Measurements from ENCODE around the gene SLC6A12. TPM values are rescaled to one million over a fixed set of nuclear protein-coding genes. Genes with fewer than 3 reads are reported as not detected.

SLC6A12 gene
- total RNA-seq, 1 experiment from 2014 or later, result 0.17 TPM

DNA sequence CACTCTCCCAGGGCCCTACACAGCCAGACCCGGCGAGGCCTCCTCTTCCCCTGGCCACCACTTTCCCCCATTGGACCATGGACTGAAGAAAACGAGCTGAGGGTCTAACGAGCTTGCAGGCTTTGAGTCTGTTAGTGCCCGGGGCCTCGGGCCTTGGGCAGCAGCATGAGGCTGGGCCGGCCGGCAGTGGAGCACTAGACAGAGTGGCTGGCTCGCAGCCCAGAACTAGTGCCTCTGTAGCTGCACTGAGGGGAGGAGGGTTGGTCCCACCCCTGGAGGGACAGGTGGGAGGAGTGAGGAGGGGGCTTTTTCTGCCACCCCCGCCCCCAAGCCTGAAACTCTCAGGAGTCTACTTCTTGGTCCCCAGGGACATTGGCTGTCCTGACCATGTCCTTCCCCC, 38.7 kb downstream of the SLC6A12 start:
- Histone ChIP-seq H3K79me2 (ENCODE audit: insufficient read depth, low read length) (no peaks in the 10 kb centered on the region), H3K27me3 (ENCODE audit: insufficient read depth, low read length) (no peaks in the 10 kb centered on the region), H3K14ac (ENCODE audit: insufficient read depth, low read length) (no peak overlapping the region; the same call in 1 of the 2 replicates), H4K20me1 (ENCODE audit: control insufficient read depth, insufficient read depth, insufficient read length) (no peaks in the 10 kb centered on the region), H4K91ac (ENCODE audit: insufficient read length, low read depth, low read length) (no peak overlapping the region), H4K5ac (ENCODE audit: insufficient read length, low read depth, low read length) (no peak overlapping the region), H3K56ac (ENCODE audit: insufficient read length, low read depth, low read length) (no peak overlapping the region), H3K79me1 (ENCODE audit: insufficient read depth, low read depth, low read length, poor library complexity, severe bottlenecking) (no peaks in the 10 kb centered on the region), H2AFZ (ENCODE audit: low read length) (no peak overlapping the region), H2BK12ac (ENCODE audit: insufficient read length, low read depth, low read length) (no peak overlapping the region), H2BK120ac (ENCODE audit: low read depth, low read length, poor library complexity, severe bottlenecking) (no peak overlapping the region), H3K23ac (ENCODE audit: insufficient read length, low read depth, low read length) (no peak overlapping the region), H3K4ac (ENCODE audit: low read depth, low read length) (no peak overlapping the region), H3K23me2 (ENCODE audit: insufficient read length, low read depth, low read length, poor library complexity, severe bottlenecking) (no peaks in the 10 kb centered on the region), H3K9ac (ENCODE audit: extremely low read depth, insufficient read length, low read length) (no peak overlapping the region), H3K18ac (ENCODE audit: insufficient read length, low read depth, low read length) (no peak overlapping the region), H2AK5ac (ENCODE audit: insufficient read length, low read length) (no peak overlapping the region), H3T11ph (ENCODE audit: low read length) (no peak overlapping the region), H4K8ac (replicated peaks; ENCODE audit: insufficient read length, low read depth, low read length) (no peak overlapping the region), H2BK5ac (ENCODE audit: insufficient read length, low read length) (no peak overlapping the region), H3K4me1 (ENCODE audit: insufficient read depth, low read length) (peaks cover 4% of the 10 kb centered on the region; the same call in 1 of the 2 replicates), H3K27ac (ENCODE audit: insufficient read length, low read depth, low read length) (no peak overlapping the region), H2BK20ac (ENCODE audit: low read depth, low read length, poor library complexity, severe bottlenecking) (no peak overlapping the region), H3K9me3 (ENCODE audit: control insufficient read depth, low read depth, low read length) (no peaks in the 10 kb centered on the region), H3K4me2 (ENCODE audit: insufficient read depth, insufficient read length, low read length) (no peak overlapping the region), H2BK15ac (ENCODE audit: low read depth, low read length) (no peak overlapping the region)
- TF ChIP-seq CTCF (conservative IDR thresholded peaks at IDR 0.05), result no peak
- Mint-ChIP-seq H3K4me3 (no peak overlapping the region; a peak in 1 of 5 replicates), H3K36me3 (ENCODE audit: insufficient read depth in 1 of 3, low read depth in 3 of 3) (no peaks in the 10 kb centered on the region; a peak in 2 of 7 replicates), H3K27me3 (ENCODE audit: low read depth) (peaks cover 5% of the 10 kb centered on the region), H3K9me3 (no peaks in the 10 kb centered on the region), H3K27ac (peak overlapping the region in 1 of 3 experiments; percentile 39; a peak in 1 of 7 replicates), H3K4me1 (peaks cover 31 to 60% of the 10 kb centered on the region in 2 experiments)
- no CpG with 5 or more reads among the region's 10 CpGs for WGBS (ENCODE audit: extremely low coverage, insufficient read length, low lambda C conversion rate)
- DNase-seq, result no peak
